Measurements from ENCODE around the gene MUCL3.
"Not testable (repeated sequence)": the region's sequence is repeated elsewhere in the genome, so short reads cannot be mapped to it uniquely, and the experiment has no call there.

The MUCL3 gene

DNA sequence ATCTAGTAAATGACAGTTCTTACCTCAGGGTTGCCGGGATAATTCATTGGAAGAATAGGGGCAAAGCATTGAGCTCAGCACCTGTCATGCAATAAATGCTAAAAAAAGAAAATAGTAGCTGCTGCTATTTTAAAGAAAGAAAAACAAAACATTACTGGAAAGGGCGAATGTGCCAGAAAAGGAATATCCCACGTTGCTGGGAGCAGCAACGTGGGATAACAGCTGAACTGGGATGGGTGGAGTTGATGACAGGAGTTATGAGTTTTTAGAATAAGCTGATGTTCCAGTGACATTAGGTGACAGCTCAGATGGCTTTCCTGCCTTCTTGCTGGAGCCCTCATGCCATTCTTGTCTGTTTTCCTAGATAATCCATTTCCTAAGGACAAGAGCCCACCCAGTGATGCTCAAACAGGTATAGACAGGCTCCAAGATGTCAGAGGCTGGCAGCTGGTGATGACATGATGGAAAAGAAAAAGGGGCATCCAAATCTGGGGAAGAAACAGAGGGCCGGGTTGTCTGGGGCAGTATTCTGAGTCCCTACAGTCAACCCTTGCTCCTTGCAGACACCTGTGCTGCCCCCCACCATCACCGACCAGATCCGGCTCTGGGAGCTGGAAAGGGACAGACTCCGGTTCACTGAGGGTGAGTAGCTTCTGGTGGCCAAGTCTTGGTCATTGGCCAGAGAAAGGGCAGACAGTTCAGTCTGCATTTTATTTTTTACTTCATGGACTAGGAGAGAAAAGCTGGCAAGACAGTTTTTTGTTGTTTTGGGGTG lies 27.8 kb upstream of the MUCL3 start:
- no peak for DNase-seq

DNA sequence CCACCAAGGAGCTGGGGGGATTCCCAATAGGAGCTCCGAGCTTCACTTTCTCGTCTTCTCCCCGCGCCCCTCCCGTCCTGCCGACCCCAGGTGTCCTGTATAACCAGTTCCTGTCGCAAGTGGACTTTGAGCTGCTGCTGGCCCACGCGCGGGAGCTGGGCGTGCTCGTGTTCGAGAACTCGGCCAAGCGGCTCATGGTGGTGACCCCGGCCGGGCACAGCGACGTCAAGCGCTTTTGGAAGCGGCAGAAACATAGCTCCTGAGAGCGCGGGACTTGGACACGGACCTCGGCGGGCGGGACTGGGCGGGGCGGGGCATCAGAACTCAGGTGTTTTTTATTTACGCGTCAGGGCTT lies 27.1 kb upstream of the MUCL3 start:
- DNase-seq = no peak

DNA sequence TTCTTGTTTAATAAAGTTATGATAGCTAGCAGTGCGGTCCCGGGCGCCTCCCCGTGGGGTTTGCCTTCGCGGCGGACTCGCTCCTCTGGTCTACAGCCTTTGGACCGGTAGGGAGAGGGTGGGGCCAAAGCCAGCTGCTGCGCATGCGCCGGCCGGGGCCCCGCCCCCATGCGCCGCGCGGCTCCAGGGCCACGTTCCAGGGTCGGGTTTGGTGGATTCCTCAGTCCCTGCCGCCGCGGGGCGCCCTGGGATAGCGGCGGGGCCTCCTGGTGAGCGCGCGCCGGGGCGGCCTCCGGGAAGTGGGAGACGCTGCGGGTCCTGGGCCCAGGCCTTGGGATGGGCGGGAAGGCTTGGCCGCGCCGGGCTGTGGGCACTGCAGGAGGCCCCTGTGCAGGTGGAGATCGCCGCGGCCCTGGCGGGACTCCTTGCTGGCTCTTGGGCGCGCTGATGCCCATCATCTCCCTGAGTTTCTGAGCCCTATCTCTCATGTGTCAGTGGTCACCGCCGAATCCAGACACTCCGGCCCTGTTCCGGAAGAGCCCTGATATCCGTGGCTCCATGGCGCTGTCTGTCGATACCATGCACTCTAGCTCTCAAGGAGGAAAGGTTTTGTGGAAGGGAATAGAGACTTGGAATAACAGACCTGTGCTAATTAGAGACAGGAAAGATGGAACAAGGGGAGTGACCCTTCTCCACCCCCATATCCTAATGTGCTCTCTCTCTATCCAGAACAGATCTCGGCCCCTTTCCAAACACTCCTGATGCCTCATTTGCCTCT lies 26.5 kb upstream of the MUCL3 start, which contains the start of gene VARS2:
Gene VARS2 (plus strand): TSS at position 163 of the 778 bp plus-strand sequence. CDS start 599 bp downstream, at position 762.
- peak; percentile 76 to 94 for DNase-seq

DNA sequence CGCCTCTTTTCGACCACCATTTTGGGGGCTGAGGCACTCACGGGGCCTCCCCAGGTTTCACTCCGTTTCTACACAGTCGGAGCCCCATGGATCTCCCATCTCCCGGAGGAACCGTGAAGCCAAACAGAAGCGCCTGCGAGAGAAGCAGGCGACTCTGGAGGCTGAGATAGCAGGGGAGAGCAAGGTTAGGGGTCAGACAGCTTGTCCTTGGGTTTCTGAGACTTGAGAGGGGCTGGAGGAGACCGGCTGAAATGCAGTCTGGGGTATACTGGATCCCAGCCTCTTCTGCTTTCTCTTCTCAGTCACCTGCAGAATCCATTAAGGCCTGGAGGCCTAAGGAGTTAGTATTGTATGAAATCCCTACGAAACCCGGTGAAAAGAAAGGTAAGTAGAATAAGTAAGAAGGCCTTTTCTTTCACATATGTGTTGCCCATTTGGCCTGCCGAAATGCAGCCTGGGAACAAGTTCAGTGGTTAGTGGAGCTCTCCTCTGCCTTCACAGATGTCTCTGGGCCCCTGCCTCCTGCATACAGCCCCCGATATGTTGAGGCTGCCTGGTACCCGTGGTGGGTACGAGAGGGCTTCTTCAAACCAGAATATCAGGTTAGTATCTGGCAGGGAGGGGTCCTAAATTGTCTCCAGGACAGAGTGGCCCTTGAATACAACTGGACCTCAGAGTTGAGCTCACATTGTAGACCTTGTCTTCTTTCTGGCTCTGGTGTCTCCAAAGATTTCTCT lies 25.8 kb upstream of the MUCL3 start:
- no peak for DNase-seq

DNA sequence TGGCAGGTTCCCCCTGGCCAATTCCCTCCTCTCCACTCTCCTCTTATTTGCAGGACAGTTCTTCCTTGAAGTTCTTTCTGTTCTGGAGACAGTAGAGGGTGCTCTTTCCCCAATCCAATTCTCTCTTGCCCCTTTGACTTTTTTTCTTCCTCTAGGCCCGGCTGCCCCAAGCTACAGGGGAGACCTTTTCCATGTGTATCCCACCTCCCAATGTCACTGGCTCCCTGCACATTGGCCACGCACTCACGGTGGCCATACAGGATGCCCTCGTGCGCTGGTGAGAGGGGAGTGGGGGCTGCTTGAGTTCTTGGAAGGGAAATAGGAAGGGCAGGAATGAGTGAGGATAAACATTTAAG lies 25.2 kb upstream of the MUCL3 start:
- peak; percentile 33 to 72 for DNase-seq

DNA sequence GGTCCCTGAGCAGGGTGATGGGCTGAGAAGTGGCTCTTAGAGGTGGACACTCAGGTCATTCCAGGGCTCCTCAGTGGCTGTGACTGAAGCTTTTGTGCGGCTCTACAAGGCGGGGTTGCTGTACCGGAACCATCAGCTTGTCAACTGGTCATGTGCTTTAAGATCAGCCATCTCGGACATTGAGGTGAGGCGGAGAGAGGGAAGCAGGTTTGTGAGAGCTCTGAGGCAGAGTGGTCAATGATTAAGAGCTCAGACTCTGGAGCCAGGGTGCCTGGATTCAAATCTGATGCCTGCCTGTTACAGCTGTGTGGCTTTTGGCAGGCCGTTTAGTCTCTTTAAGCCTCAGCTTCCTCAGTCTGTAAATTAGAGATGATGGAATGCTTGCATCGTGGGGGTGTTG lies 23.7 kb upstream of the MUCL3 start:
- DNase-seq = no peak

DNA sequence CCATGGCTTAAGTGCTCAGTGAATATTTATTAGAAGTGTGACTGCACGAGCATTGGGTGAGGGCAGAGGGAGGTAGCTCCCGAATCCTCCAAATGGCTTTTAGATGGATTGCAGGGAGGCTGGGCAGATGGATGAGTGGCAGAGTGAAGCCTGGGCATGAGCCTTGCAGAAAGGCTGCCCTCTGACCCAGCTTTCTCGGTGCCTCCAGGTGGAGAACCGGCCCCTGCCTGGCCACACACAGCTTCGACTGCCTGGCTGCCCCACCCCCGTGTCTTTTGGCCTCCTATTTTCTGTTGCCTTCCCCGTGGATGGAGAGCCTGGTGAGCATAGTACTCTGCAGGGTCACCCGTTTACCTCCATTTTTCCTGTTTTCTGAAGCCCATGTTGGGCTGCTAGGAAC lies 23.3 kb upstream of the MUCL3 start:
- DNase-seq = no peak

DNA sequence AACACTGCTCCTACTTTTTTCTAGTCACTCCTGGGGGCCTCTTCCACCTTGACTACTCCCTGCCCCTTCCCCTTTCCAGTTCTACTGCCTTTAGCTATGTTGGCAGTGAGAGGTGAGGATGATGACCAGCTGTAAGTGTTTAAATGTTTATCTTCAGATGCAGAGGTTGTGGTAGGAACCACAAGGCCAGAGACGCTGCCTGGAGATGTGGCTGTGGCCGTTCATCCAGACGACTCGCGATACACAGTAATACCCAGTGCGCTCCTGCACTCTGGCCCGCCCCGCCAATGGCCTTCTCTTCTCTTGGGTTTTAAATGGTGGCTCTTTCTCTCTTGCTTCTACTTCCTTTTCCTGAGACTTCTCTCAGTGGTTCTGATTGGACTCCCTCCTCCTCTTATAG lies 22.1 kb upstream of the MUCL3 start:
- DNase-seq = no peak

DNA sequence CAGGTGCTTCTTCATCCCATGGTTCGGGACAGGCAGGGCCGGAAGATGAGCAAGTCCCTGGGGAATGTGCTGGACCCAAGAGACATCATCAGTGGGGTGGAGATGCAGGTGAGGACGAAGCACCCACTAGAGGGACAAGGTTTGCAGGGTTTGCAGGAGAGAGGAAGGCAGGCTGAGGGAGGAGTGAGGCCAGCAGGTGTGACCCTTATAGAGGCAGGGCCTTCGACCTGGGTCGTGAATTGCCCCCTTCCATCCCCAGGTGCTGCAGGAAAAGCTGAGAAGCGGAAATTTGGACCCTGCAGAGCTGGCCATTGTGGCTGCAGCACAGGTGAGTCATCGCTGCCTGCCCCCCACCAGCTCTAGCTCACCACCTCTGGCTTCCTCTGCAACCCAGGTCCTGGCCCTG lies 18.3 kb upstream of the MUCL3 start:
- DNase-seq = no peak

DNA sequence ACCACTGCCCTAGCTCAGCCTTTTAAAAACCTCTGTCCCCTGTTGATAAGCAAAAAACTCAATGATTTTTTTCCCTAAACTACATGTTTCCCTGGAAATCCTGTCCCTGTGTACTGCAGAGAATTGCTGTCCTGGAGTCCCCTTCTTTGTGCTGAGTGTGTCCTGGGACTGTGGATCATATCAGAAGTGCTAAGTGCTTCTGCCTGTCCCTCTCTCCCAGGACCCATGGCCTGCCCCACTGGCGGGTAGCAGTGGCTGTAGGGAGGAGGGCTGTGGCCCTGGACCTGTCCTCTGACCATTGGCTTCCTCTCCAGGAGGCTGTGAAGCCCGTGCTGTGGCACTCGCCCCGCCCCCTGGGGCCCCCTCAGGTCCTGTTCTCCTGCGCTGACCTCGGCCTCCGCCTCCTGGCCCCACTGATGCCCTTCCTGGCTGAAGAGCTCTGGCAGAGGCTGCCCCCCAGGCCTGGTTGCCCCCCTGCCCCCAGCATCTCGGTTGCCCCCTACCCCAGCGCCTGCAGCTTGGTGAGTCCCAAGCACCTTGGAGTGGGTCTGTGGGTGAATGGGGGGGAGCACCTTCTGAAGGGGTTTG lies 16.6 kb upstream of the MUCL3 start:
- DNase-seq = not testable (repeated sequence)

DNA sequence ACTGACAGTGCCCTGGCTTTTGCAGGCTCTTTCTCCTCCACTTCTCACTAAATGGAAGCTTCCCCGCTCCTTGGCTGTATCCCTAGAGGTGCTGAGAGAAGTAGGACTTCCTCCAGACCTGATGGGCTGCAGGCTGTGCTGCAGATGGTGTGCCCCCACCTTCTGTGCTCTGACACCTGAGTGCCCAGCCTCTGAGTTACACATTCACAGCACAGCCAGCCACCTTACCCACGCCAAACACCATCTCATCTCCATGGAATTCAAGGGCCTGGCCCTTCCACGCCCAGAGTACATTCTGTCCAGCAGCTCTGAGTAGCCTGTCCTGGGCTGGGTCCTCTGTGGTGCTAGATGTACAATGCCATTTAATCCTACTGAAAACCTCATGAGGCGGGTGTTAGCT lies 14.1 kb upstream of the MUCL3 start:
- DNase-seq = no peak

DNA sequence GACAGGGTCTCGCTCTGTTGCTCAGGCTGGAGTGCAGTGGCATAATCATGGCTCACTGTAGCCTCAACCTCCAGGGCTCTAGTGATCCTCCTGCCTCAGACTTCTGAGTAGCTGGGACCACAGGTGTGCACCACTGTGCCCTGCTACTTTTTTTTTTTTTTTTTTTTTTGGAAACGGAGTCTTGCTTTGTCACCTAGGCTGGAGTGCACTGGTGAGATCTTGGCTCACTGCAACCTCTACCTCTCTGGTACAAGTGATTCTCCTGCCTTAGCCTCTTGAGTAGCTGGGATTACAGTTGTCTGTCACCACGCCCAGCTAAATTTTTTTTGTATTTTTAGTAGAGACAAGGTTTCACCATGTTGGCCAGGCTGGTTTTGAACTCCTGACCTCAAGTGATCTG lies 13.7 kb upstream of the MUCL3 start:
- DNase-seq = not testable (repeated sequence)

DNA sequence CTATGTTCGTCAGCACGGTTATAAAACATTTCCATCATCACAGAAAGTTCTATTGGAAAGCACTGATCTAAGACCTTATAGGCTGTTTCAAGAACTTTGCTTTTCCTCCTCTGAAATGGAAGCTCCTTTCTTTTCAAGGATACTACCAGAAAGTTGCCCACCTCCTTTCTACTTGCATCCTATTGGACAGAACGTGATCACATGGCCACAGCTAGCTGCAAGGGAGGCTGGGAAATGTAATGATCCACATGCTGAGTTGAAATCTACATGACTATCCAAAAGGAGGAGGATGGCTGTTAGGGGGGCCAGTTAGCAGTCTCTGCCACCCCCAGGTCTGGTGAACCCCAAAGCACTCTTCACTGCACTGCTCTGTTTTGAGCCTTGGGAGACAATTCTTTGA lies 12.1 kb upstream of the MUCL3 start:
- DNase-seq = no peak

DNA sequence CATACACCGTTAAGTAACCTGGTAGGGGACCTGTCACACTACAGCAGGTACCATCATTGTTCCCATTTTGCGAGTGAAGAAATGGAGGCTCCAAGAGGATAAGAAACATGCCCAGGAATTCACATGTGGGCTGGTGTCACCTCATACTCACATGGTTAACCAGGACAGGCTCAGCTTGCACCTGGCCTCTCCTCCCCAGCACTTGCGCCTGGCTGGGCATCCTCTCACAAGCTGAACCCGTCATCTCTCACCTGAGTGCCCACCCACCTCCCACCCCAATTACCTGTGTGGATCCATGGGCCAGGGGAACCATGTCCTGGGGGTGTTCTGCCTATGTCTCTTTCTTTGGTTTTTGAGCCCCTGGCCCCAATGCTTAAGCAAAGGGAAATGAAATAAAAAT lies 10.3 kb upstream of the MUCL3 start:
- DNase-seq = no peak

DNA sequence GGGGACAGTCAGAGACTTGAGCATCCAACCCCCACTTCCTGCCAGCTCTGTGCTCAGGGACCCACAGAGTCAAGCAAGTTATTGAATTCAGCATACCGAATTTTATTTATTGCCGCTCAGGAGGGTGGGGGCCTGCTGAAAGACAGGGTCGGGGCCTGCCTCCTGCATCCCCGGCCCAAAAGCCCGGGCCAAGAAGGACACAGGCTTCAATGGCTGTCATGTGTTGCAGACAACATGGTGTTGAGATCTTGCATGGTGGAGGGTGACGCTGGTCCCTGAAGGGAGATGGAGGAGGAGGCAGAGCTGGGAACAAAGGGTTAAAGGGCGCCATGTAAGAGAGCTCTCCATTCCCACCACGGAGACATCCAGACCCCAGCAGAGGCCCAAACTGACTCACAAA lies 9.5 kb upstream of the MUCL3 start:
- no peak for DNase-seq

DNA sequence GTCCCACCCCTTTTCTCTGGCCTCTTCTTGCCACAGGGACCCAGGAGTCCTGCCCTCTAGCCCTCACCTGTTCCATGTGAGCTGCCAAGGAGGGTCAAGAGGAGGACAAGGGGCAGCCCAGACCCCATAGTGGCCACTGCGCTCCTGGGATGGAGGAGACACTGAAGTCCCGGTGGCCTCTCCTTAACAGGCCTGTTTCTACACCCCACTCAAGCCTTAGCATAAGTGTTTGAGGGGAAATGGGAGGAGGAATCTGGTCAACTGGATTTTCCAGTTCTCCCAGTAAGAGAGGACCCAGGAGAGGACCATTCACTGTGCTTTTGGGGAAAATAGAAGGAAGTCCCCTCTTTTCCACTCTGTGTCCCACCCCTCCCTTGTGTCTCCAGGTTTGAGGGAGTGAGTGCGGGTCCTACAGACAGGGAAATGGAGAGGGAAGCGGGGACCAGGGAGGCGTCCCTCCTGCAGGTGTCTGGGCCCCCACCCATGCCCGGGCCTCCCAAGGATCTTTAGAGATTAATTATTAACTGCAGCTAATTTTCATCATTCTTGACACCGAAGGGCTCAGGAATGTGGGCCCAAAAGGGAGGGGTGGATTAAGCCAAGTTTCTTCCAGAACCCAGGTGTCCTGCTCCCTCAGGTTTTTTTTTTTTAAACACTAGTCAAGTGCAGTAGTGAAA lies 8.7 kb upstream of the MUCL3 start, which contains the start of gene SFTA2:
Gene SFTA2 (minus strand): TSS at position 202 of the 677 bp plus-strand sequence. CDS start 74 bp downstream, at position 128.
- DNase-seq = no peak

DNA sequence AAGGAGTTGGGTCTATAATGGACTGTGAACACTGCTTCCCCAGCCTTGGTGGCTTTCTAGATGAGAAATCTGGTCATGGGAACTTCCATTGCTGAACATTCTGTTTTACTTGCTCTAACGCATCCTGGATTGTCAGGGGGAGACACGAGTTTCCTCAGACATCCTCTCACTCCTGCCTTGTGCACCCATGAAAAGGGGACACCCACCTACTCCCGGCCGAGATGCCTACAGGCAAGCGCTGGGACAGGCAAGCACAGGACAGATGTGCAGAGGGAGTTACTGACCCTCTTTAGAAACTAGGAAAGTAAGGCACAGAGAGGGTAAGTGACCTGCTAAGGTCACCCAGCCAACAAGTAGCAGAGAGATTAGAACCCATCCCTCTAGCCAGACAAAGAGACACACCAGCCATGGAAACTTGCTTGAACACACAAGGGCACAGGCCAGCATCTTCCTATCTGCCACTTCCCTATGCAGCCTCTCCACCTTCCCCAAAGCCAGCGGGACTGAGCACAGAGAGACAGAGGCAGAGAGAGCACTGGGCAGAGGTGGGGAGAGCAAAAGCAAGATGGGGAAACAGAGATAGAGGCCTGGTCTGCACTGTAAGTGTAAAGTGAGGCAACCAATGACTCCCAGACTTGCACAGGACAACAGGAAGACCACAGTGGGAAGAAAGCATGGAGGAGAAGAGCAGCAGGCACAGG lies 8.0 kb upstream of the MUCL3 start:
- no peak for DNase-seq

DNA sequence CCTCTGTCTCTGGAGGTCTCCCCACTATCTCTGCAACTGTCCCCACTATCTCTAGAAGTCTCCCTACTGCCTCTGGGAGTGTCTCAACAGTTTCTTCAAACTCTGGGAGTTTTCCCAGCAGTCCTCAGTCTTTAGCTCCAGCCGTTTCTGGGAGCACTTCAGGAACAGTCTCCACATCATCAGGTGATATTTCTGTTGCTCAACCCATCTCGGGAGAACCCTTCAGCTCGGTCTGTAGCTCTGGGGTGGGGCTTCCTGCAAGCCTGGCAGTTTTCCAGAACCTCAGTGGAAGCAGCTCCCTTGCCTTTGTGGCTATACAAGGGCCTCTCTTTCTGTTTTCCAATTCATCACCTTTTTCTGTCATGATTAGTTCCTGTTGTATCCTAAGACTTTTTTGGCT lies 5.8 kb upstream of the MUCL3 start:
- DNase-seq = no peak

DNA sequence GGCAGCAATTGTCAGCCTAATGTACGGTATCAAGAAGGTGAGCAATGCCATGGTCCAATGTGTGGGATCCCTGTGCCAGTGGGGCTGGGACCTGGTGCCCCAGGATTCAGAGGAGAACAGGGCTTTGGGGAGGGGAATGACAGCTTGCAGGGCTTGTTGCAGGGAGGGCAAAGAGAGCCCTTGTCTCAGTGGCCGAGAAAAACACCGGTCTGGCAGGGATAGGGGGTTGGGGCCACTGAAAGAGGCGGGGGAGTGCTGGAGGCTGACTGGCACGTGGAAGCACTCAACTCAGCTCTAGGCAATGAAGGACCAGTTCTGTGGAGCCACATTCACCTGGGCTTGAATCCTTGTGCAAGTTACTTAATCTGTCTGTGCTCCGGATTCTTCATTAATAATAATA lies 3.5 kb upstream of the MUCL3 start:
- no peak for DNase-seq

DNA sequence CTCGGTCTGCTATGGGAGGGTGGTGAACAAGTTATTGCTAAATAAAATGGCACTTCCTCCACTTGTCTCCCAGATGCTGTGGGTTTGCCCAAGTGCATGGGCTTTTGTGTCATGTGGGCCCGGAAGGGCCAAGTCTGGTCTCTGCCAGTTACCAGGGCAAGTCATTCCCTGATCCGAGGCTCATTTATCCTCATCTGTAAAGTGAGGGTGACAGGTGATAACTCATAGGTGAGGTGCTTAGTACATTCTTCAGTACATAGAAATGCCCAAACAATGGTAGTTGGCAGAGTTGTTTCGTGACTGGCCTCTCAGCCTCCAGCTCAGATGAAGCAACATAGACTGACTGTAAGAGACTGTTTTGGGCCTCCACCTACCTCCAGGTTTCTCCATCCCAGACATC lies 2.0 kb upstream of the MUCL3 start:
- DNase-seq = no peak

DNA sequence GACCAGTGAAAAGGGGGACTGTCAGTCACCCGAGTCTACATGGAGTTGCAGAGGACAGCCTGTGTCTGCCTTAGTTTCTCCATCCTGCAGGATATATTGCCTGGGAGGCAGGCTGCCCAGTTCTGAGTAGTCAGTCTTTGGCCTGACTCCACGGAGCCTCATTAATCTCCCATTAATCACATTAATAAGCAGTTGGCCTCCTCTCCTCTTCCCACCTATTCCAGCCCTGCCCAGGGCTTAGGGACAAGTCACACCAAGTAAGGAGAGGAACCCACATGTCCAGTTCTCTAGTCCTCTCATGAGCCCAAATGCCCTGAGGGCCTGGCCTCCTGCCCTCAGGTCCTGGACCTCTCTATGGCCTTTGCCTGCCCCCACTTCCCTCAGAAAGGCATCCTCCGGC lies 1.3 kb upstream of the MUCL3 start:
- DNase-seq = no peak
